HEK293 (cell line): Measurements from ENCODE around the gene HEATR9.

Experiments used
- CTCF ChIA-PET: fragments of 350-600 bp; formaldehyde crosslinking; extraction: SDS; loops from one replicate; lab custom pipeline; 2021; ENCODE audit warnings: antibody characterized with exemption; lab: Yijun Ruan, JAX
- POLR2A ChIA-PET: fragments of 300-600 bp; formaldehyde crosslinking; extraction: SDS; loops from one replicate; lab custom pipeline; 2020; ENCODE audit warnings: antibody characterized with exemption, inconsistent platforms; lab: Yijun Ruan, JAX
- H3K27ac ChIP-seq: fragments of 200-500 bp; sonication (Bioruptor generic); 2 replicates; pipeline ENCODE4 v1.5.1; 2014; ENCODE audit warnings: low read depth, low read length, control low read depth, inconsistent platforms; ENCODE audit errors: extremely low read depth
- H3K36me3 ChIP-seq, 2 experiments: fragments of 200-500 bp in 1 of 2; sonication (Bioruptor generic) in 1 of 2; 1 replicate in 1 of 2; 2 replicates in 1 of 2; pipeline ENCODE4 v1.5.1; 2014 to 2017; ENCODE audit warnings: inconsistent platforms in 2 of 2, low read length in 2 of 2; ENCODE audit not compliant: control insufficient read depth in 2 of 2, insufficient read depth in 1 of 2
- H3K4me1 ChIP-seq: fragments of 200-500 bp; sonication (Bioruptor generic); 2 replicates; pipeline ENCODE4 v1.5.1; 2014; ENCODE audit warnings: mild to moderate bottlenecking, low read length, inconsistent platforms; ENCODE audit not compliant: control insufficient read depth, insufficient read depth
- H3K4me3 ChIP-seq: 2 replicates; pipeline ENCODE4 v1.5.1; 2011; ENCODE audit warnings: low read depth, mild to moderate bottlenecking, control low read depth, low read length, moderate library complexity
- H3K9me3 ChIP-seq: fragments of 200-500 bp; sonication (Bioruptor generic); 2 replicates; pipeline ENCODE4 v1.5.1; 2014; ENCODE audit warnings: low read depth, low read length, inconsistent platforms; ENCODE audit not compliant: control insufficient read depth, insufficient read depth
- GLI2 ChIP-seq: fragments of 450-650 bp; formaldehyde crosslinking; IDR thresholded peaks from 2 replicates; pipeline ENCODE4; 2017; ENCODE audit warnings: missing biosample characterization, missing genetic modification characterization, low read depth, borderline replicate concordance
- HOXD13 ChIP-seq: sonication (generic); formaldehyde crosslinking; IDR thresholded peaks from 2 replicates; pipeline ENCODE4 v1.8.0; 2022; ENCODE audit warnings: missing genetic modification reagents, borderline replicate concordance
- KLF1 ChIP-seq: fragments of 450-650 bp; formaldehyde crosslinking; IDR thresholded peaks from 2 replicates; pipeline ENCODE4 v1.5.1; 2016; ENCODE audit warnings: missing biosample characterization, missing genetic modification characterization
- MYNN ChIP-seq: fragments of 450-650 bp; formaldehyde crosslinking; IDR thresholded peaks from 2 replicates; pipeline ENCODE4 v1.5.1; 2016; ENCODE audit warnings: missing biosample characterization, missing genetic modification characterization, borderline replicate concordance
- PRDM1 ChIP-seq: fragments of 450-650 bp; formaldehyde crosslinking; IDR thresholded peaks from 2 replicates; pipeline ENCODE4; 2016; ENCODE audit warnings: missing biosample characterization, missing genetic modification characterization
- SP3 ChIP-seq: fragments of 450-650 bp; formaldehyde crosslinking; IDR thresholded peaks from 2 replicates; pipeline ENCODE4 v1.5.1; 2016; ENCODE audit warnings: missing biosample characterization, missing genetic modification characterization
- ZFP69B ChIP-seq: fragments of 450-650 bp; formaldehyde crosslinking; IDR thresholded peaks from 2 replicates; pipeline ENCODE4 v1.5.1; 2016; ENCODE audit warnings: missing biosample characterization, missing genetic modification characterization
- ZNF2 ChIP-seq: fragments of 450-650 bp; formaldehyde crosslinking; IDR thresholded peaks from 2 replicates; pipeline ENCODE4 v1.5.1; 2016; ENCODE audit warnings: missing biosample characterization, missing genetic modification characterization
- ZNF311 ChIP-seq: fragments of 450-650 bp; formaldehyde crosslinking; IDR thresholded peaks from 2 replicates; pipeline ENCODE4 v1.5.1; 2017; ENCODE audit warnings: missing biosample characterization, missing genetic modification characterization, borderline replicate concordance
- ZNF521 ChIP-seq: fragments of 450-650 bp; formaldehyde crosslinking; IDR thresholded peaks from 2 replicates; pipeline ENCODE4 v1.5.1; 2017; ENCODE audit warnings: missing biosample characterization, mild to moderate bottlenecking, missing genetic modification characterization
- ZNF558 ChIP-seq: fragments of 450-650 bp; formaldehyde crosslinking; IDR thresholded peaks from 2 replicates; pipeline ENCODE4 v1.5.1; 2016; ENCODE audit warnings: missing biosample characterization, missing genetic modification characterization
- ZNF654 ChIP-seq: fragments of 450-650 bp; formaldehyde crosslinking; IDR thresholded peaks from 2 replicates; pipeline ENCODE4 v1.5.1; 2016; ENCODE audit warnings: low read depth, missing biosample characterization, missing genetic modification characterization
- ZNF670 ChIP-seq: fragments of 450-650 bp; formaldehyde crosslinking; IDR thresholded peaks from 2 replicates; pipeline ENCODE4 v1.5.1; 2016; ENCODE audit warnings: missing biosample characterization, missing genetic modification characterization, low read depth
- ZNF707 ChIP-seq: fragments of 450-650 bp; formaldehyde crosslinking; IDR thresholded peaks from 2 replicates; pipeline ENCODE4 v1.5.1; 2016; ENCODE audit warnings: missing biosample characterization, missing genetic modification characterization
- TF ChIP-seq, protein P1 (sequence below): fragments of 450-650 bp; IDR thresholded peaks from 2 replicates; pipeline ENCODE4 v1.5.1; 2018; ENCODE audit warnings: missing biosample characterization, missing genetic modification characterization
- TF ChIP-seq, protein P2 (sequence below): fragments of 450-650 bp; formaldehyde crosslinking; IDR thresholded peaks from 2 replicates; pipeline ENCODE4 v1.5.1; 2016; ENCODE audit warnings: missing biosample characterization, missing genetic modification characterization
- TF ChIP-seq, protein P3 (sequence below): fragments of 450-650 bp; formaldehyde crosslinking; IDR thresholded peaks from 2 replicates; pipeline ENCODE4 v1.5.1; 2017; ENCODE audit warnings: missing biosample characterization, missing genetic modification characterization
- TF ChIP-seq, protein P4 (sequence below): fragments of 450-650 bp; formaldehyde crosslinking; IDR thresholded peaks from 2 replicates; pipeline ENCODE4 v1.5.1; 2017; ENCODE audit warnings: missing biosample characterization, missing genetic modification characterization
- TF ChIP-seq, protein P5 (sequence below): fragments of 450-650 bp; formaldehyde crosslinking; IDR thresholded peaks from 2 replicates; pipeline ENCODE4 v1.5.1; 2016; ENCODE audit warnings: missing biosample characterization, missing genetic modification characterization
- TF ChIP-seq, protein P6 (sequence below): fragments of 450-650 bp; formaldehyde crosslinking; IDR thresholded peaks from 2 replicates; pipeline ENCODE4 v1.5.1; 2016; ENCODE audit warnings: missing biosample characterization, missing genetic modification characterization
- TF ChIP-seq, protein P7 (sequence below): fragments of 450-650 bp; formaldehyde crosslinking; IDR thresholded peaks from 2 replicates; pipeline ENCODE4 v1.5.1; 2016; ENCODE audit warnings: missing biosample characterization, missing genetic modification characterization
- TF ChIP-seq, protein P8 (sequence below): fragments of 450-650 bp; formaldehyde crosslinking; IDR thresholded peaks from 2 replicates; pipeline ENCODE4 v1.5.1; 2016; ENCODE audit warnings: missing biosample characterization, missing genetic modification characterization

HEATR9 gene

DNA sequence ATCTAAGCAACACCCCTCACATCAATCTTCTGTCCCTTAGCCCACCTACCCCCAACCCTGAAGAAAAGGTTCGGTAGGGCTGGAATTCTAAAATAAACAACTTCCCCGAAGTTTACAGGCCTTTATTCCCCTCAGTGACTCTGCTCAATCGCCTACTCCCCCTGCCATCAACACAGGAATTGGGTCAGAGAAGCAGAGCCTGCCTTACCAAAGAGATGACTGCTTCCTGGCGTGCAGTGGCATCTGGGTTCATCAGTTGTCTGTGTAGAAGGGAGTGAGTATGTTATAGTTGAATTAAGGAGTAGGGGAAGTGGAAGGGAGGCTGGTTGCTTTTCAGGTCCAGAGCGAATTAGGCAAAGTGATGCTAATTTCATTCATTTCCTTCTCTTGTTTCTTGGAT, 12.7 kb downstream of the HEATR9 start:
- Histone ChIP-seq H3K4me3 (no peak overlapping the region), H3K4me1 (no peaks in the 10 kb centered on the region), H3K27ac (no peak overlapping the region), H3K9me3 (no peaks in the 10 kb centered on the region)
- POLR2A ChIA-PET, result interaction anchor here (1.0 kb wide), 1 partner anchor 43 kb away, joined by 3 read pairs; no protein-coding TSS in a partner anchor
- TF ChIP-seq ZNF707, result no peak
- TF ChIP-seq GLI2 (tag by site-specific recombination), result no peak
- TF ChIP-seq, protein P1, sequence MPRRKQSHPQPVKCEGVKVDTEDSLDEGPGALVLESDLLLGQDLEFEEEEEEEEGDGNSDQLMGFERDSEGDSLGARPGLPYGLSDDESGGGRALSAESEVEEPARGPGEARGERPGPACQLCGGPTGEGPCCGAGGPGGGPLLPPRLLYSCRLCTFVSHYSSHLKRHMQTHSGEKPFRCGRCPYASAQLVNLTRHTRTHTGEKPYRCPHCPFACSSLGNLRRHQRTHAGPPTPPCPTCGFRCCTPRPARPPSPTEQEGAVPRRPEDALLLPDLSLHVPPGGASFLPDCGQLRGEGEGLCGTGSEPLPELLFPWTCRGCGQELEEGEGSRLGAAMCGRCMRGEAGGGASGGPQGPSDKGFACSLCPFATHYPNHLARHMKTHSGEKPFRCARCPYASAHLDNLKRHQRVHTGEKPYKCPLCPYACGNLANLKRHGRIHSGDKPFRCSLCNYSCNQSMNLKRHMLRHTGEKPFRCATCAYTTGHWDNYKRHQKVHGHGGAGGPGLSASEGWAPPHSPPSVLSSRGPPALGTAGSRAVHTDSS (tag by site-specific recombination), result no peak
- no peak for TF ChIP-seq ZNF311 (tag by site-specific recombination)
- TF ChIP-seq, protein P2, sequence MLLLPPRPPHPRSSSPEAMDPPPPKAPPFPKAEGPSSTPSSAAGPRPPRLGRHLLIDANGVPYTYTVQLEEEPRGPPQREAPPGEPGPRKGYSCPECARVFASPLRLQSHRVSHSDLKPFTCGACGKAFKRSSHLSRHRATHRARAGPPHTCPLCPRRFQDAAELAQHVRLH (tag by site-specific recombination), result no peak
- TF ChIP-seq, protein P3, sequence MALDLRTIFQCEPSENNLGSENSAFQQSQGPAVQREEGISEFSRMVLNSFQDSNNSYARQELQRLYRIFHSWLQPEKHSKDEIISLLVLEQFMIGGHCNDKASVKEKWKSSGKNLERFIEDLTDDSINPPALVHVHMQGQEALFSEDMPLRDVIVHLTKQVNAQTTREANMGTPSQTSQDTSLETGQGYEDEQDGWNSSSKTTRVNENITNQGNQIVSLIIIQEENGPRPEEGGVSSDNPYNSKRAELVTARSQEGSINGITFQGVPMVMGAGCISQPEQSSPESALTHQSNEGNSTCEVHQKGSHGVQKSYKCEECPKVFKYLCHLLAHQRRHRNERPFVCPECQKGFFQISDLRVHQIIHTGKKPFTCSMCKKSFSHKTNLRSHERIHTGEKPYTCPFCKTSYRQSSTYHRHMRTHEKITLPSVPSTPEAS, result no peak
- TF ChIP-seq, protein P4, sequence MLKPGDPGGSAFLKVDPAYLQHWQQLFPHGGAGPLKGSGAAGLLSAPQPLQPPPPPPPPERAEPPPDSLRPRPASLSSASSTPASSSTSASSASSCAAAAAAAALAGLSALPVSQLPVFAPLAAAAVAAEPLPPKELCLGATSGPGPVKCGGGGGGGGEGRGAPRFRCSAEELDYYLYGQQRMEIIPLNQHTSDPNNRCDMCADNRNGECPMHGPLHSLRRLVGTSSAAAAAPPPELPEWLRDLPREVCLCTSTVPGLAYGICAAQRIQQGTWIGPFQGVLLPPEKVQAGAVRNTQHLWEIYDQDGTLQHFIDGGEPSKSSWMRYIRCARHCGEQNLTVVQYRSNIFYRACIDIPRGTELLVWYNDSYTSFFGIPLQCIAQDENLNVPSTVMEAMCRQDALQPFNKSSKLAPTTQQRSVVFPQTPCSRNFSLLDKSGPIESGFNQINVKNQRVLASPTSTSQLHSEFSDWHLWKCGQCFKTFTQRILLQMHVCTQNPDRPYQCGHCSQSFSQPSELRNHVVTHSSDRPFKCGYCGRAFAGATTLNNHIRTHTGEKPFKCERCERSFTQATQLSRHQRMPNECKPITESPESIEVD (tag by site-specific recombination), result no peak
- TF ChIP-seq HOXD13 (CRISPR knock-in tag), result no peak
- TF ChIP-seq KLF1, result no peak
- TF ChIP-seq ZNF558 (tag by site-specific recombination), result no peak
- no peak for TF ChIP-seq ZFP69B (tag by site-specific recombination)
- TF ChIP-seq, protein P5, sequence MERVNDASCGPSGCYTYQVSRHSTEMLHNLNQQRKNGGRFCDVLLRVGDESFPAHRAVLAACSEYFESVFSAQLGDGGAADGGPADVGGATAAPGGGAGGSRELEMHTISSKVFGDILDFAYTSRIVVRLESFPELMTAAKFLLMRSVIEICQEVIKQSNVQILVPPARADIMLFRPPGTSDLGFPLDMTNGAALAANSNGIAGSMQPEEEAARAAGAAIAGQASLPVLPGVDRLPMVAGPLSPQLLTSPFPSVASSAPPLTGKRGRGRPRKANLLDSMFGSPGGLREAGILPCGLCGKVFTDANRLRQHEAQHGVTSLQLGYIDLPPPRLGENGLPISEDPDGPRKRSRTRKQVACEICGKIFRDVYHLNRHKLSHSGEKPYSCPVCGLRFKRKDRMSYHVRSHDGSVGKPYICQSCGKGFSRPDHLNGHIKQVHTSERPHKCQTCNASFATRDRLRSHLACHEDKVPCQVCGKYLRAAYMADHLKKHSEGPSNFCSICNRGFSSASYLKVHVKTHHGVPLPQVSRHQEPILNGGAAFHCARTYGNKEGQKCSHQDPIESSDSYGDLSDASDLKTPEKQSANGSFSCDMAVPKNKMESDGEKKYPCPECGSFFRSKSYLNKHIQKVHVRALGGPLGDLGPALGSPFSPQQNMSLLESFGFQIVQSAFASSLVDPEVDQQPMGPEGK, result no peak
- no peak for TF ChIP-seq MYNN
- no peak for TF ChIP-seq ZNF670 (tag by site-specific recombination)
- TF ChIP-seq ZNF521, result no peak
- TF ChIP-seq SP3 (tag by site-specific recombination), result no peak
- TF ChIP-seq, all 188 proteins: peak for 0
- CTCF ChIA-PET, result interaction anchor here (0.6 to 1.5 kb wide), 2 partner anchors 14 to 293 kb away, joined by 4 to 6 read pairs; no protein-coding TSS in a partner anchor
- H3K36me3 ChIP-seq, result peaks cover 20 to 70% of the 10 kb centered on the region in 2 experiments

DNA sequence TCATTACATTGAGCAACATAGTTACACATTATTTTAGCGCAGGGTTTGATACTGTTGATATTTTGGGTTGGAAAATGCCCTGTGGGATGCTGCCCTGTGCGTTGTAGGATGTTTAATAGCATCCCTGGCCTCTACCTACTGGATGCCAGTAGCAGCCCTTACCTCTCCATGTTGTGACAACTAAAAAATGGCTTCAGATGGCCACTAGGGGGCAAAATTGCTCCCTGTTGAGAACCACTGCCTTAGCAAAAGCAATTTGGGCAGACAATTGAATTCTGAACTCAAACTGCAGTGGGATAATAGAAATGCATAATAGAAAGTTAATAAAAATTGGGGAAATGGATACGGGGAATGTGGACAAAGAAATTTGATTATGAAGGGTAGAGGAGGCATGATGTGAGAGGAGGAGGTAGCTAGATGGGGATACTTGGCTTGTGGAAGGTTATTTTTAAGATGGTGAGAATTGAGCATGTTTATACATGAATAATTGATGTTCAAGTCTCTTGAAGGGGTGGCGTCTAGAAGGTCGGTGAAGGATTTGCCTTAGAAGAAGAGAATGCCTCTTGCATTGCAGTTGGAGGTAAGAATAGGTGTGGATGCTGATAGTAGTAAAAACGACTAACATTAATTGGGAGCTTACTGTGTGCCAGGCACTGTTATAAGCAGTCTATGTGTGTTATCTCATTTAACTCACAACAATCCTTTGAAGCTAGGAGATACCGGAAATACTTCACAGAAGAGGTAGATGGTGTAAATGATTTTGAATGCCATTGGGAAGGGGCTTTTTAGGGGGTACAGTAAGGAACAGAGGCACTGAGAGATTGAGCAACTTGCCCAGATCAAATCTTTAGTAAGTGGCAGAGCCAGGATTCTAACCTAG, 19.0 kb downstream of the HEATR9 start:
- Histone ChIP-seq H3K4me3 (no peak overlapping the region), H3K9me3 (no peaks in the 10 kb centered on the region), H3K27ac (no peak overlapping the region), H3K4me1 (no peaks in the 10 kb centered on the region), H3K36me3 (peaks cover 77 to 95% of the 10 kb centered on the region in 2 experiments)
- ChIA-PET POLR2A (no interaction called here), CTCF (interaction anchor here (0.5 to 3.4 kb wide), 36 partner anchors 10 to 634 kb away, joined by 3 to 25 read pairs (median 4); partner anchors contain the start of gene HEATR9)
- TF ChIP-seq ZNF654 (peak; percentile 68), PRDM1 (tag by site-specific recombination) (peak; percentile 34; the same call in 1 of the 2 replicates), ZNF2 (tag by site-specific recombination) (0 out of 2 replicates have a peak, but pooled peaks have one; percentile 49)
- TF ChIP-seq, protein P6, sequence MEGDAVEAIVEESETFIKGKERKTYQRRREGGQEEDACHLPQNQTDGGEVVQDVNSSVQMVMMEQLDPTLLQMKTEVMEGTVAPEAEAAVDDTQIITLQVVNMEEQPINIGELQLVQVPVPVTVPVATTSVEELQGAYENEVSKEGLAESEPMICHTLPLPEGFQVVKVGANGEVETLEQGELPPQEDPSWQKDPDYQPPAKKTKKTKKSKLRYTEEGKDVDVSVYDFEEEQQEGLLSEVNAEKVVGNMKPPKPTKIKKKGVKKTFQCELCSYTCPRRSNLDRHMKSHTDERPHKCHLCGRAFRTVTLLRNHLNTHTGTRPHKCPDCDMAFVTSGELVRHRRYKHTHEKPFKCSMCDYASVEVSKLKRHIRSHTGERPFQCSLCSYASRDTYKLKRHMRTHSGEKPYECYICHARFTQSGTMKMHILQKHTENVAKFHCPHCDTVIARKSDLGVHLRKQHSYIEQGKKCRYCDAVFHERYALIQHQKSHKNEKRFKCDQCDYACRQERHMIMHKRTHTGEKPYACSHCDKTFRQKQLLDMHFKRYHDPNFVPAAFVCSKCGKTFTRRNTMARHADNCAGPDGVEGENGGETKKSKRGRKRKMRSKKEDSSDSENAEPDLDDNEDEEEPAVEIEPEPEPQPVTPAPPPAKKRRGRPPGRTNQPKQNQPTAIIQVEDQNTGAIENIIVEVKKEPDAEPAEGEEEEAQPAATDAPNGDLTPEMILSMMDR (tag by site-specific recombination), result peak; percentile 76
- TF ChIP-seq, protein P7, sequence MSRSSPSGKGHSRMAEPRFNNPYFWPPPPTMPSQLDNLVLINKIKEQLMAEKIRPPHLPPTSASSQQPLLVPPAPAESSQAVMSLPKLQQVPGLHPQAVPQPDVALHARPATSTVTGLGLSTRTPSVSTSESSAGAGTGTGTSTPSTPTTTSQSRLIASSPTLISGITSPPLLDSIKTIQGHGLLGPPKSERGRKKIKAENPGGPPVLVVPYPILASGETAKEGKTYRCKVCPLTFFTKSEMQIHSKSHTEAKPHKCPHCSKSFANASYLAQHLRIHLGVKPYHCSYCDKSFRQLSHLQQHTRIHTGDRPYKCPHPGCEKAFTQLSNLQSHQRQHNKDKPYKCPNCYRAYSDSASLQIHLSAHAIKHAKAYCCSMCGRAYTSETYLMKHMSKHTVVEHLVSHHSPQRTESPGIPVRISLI (tag by site-specific recombination), result no peak
- TF ChIP-seq, protein P8, sequence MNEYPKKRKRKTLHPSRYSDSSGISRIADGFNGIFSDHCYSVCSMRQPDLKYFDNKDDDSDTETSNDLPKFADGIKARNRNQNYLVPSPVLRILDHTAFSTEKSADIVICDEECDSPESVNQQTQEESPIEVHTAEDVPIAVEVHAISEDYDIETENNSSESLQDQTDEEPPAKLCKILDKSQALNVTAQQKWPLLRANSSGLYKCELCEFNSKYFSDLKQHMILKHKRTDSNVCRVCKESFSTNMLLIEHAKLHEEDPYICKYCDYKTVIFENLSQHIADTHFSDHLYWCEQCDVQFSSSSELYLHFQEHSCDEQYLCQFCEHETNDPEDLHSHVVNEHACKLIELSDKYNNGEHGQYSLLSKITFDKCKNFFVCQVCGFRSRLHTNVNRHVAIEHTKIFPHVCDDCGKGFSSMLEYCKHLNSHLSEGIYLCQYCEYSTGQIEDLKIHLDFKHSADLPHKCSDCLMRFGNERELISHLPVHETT (tag by site-specific recombination), result 0 out of 2 replicates have a peak, but pooled peaks have one; percentile 16
